H9 (cell line): Measurements from ENCODE around the gene HTRA1. TPM values are rescaled to one million over a fixed set of nuclear protein-coding genes. Genes with fewer than 3 reads are reported as not detected.

Experiments used
- DNase-seq: peaks from one replicate; pipeline ENCODE4 v3.0.0-alpha.2; 2017
- H2AFZ ChIP-seq: one replicate; pipeline ENCODE4 v1.6.1; 2013; ENCODE audit warnings: mild to moderate bottlenecking, low read length, control low read depth, moderate library complexity
- H2AK5ac ChIP-seq: 2 replicates; pipeline ENCODE4 v1.6.1; 2013; ENCODE audit warnings: low read length, control low read depth, mixed read lengths; ENCODE audit not compliant: insufficient read length
- H2BK120ac ChIP-seq: one replicate; pipeline ENCODE4 v1.6.1; 2013; ENCODE audit warnings: low read depth, mild to moderate bottlenecking, low read length, control low read depth, inconsistent platforms; ENCODE audit not compliant: poor library complexity, severe bottlenecking
- H2BK12ac ChIP-seq: 2 replicates; pipeline ENCODE4 v1.6.1; 2013; ENCODE audit warnings: low read length, control low read depth, mixed read lengths, low read depth; ENCODE audit not compliant: insufficient read length
- H2BK15ac ChIP-seq: 2 replicates; pipeline ENCODE4 v1.6.1; 2013; ENCODE audit warnings: low read depth, low read length, control low read depth
- H2BK20ac ChIP-seq: one replicate; pipeline ENCODE4 v1.6.1; 2013; ENCODE audit warnings: low read depth, mild to moderate bottlenecking, low read length, control low read depth, inconsistent platforms; ENCODE audit not compliant: poor library complexity, severe bottlenecking
- H2BK5ac ChIP-seq: 2 replicates; pipeline ENCODE4 v1.6.1; 2013; ENCODE audit warnings: low read length, control low read depth, mixed read lengths; ENCODE audit not compliant: insufficient read length
- H3K14ac ChIP-seq: 2 replicates; pipeline ENCODE4 v1.6.1; 2013; ENCODE audit warnings: low read length, control low read depth; ENCODE audit not compliant: insufficient read depth
- H3K18ac ChIP-seq: 2 replicates; pipeline ENCODE4 v1.6.1; 2013; ENCODE audit warnings: low read depth, mild to moderate bottlenecking, mixed read lengths, low read length, control low read depth; ENCODE audit not compliant: insufficient read length
- H3K23ac ChIP-seq: 2 replicates; pipeline ENCODE4 v1.6.1; 2013; ENCODE audit warnings: low read length, control low read depth, mixed read lengths, low read depth; ENCODE audit not compliant: insufficient read length
- H3K23me2 ChIP-seq: 2 replicates; pipeline ENCODE4 v1.6.1; 2013; ENCODE audit warnings: low read depth, mild to moderate bottlenecking, mixed read lengths, low read length, control low read depth; ENCODE audit not compliant: insufficient read length, poor library complexity, severe bottlenecking
- H3K27ac ChIP-seq: 2 replicates; pipeline ENCODE4 v1.5.1; 2013; ENCODE audit warnings: low read length, control low read depth, mixed read lengths, low read depth; ENCODE audit not compliant: insufficient read length
- H3K27me3 ChIP-seq: 2 replicates; pipeline ENCODE4 v1.6.1; 2013; ENCODE audit warnings: low read length, control low read depth, inconsistent platforms; ENCODE audit not compliant: insufficient read depth
- H3K4ac ChIP-seq: 2 replicates; pipeline ENCODE4 v1.6.1; 2013; ENCODE audit warnings: low read depth, mild to moderate bottlenecking, control low read depth, inconsistent platforms, low read length, moderate library complexity
- H3K4me1 ChIP-seq: 2 replicates; pipeline ENCODE4 v1.6.1; 2013; ENCODE audit warnings: low read length, control low read depth, inconsistent platforms; ENCODE audit not compliant: insufficient read depth
- H3K4me2 ChIP-seq: 2 replicates; pipeline ENCODE4 v1.6.1; 2013; ENCODE audit warnings: low read length, control low read depth, mixed read lengths; ENCODE audit not compliant: insufficient read length, insufficient read depth
- H3K56ac ChIP-seq: 2 replicates; pipeline ENCODE4 v1.6.1; 2013; ENCODE audit warnings: low read depth, mild to moderate bottlenecking, mixed read lengths, low read length, control low read depth; ENCODE audit not compliant: insufficient read length
- H3K79me1 ChIP-seq: 2 replicates; pipeline ENCODE4 v1.6.1; 2013; ENCODE audit warnings: low read depth, mild to moderate bottlenecking, moderate library complexity, low read length, control low read depth, inconsistent platforms; ENCODE audit not compliant: insufficient read depth, poor library complexity, severe bottlenecking
- H3K79me2 ChIP-seq: 2 replicates; pipeline ENCODE4 v1.6.1; 2013; ENCODE audit warnings: low read length, control low read depth, inconsistent platforms; ENCODE audit not compliant: insufficient read depth
- H3K9ac ChIP-seq: 2 replicates; pipeline ENCODE4 v1.6.1; 2013; ENCODE audit warnings: low read length, control low read depth, mixed read lengths; ENCODE audit not compliant: insufficient read length; ENCODE audit errors: extremely low read depth
- H3K9me3 ChIP-seq: one replicate; pipeline ENCODE4 v1.6.1; 2013; ENCODE audit warnings: low read depth, low read length, inconsistent platforms; ENCODE audit not compliant: control insufficient read depth
- H3T11ph ChIP-seq: one replicate; pipeline ENCODE4 v1.6.1; 2013; ENCODE audit warnings: mild to moderate bottlenecking, low read length, control low read depth, inconsistent platforms
- H4K20me1 ChIP-seq: one replicate; pipeline ENCODE4 v1.6.1; 2013; ENCODE audit not compliant: control insufficient read depth, insufficient read length, insufficient read depth
- H4K5ac ChIP-seq: 2 replicates; pipeline ENCODE4 v1.6.1; 2013; ENCODE audit warnings: low read depth, mild to moderate bottlenecking, mixed read lengths, low read length, control low read depth; ENCODE audit not compliant: insufficient read length
- H4K8ac ChIP-seq: replicated peaks from 2 replicates; pipeline ENCODE4 v1.6.1; 2013; ENCODE audit warnings: low read length, control low read depth, mixed read lengths, low read depth; ENCODE audit not compliant: insufficient read length
- H4K91ac ChIP-seq: 2 replicates; pipeline ENCODE4 v1.6.1; 2013; ENCODE audit warnings: low read depth, mild to moderate bottlenecking, moderate library complexity, mixed read lengths, low read length, control low read depth; ENCODE audit not compliant: insufficient read length
- H3K27ac Mint-ChIP-seq, 3 experiments: 2 replicates in 2 of 3; 3 replicates in 1 of 3; pipeline ENCODE4 v1.8.0; 2020 to 2021; ENCODE audit warnings: mixed read lengths in 3 of 3, mild to moderate bottlenecking in 1 of 3, moderate library complexity in 1 of 3
- H3K27me3 Mint-ChIP-seq: 2 replicates; pipeline ENCODE4 v1.8.0; 2021; ENCODE audit warnings: low read depth, mild to moderate bottlenecking, moderate library complexity, mixed read lengths
- H3K36me3 Mint-ChIP-seq, 3 experiments: 2 replicates in 2 of 3; 3 replicates in 1 of 3; pipeline ENCODE4 v1.8.0; 2020 to 2021; ENCODE audit warnings: low read depth in 3 of 3, mixed read lengths in 3 of 3; ENCODE audit not compliant: insufficient read depth in 1 of 3
- H3K4me1 Mint-ChIP-seq, 2 experiments: 2 replicates each; pipeline ENCODE4 v1.8.0; 2020; ENCODE audit warnings: mixed read lengths in 2 of 2
- H3K4me3 Mint-ChIP-seq, 2 experiments: 2 replicates in 1 of 2; 3 replicates in 1 of 2; pipeline ENCODE4 v1.8.0; 2020 to 2021; ENCODE audit warnings: mild to moderate bottlenecking in 2 of 2, mixed read lengths in 2 of 2, moderate library complexity in 1 of 2
- H3K9me3 Mint-ChIP-seq, 2 experiments: 2 replicates in 1 of 2; 3 replicates in 1 of 2; pipeline ENCODE4 v1.8.0; 2020; ENCODE audit warnings: mild to moderate bottlenecking in 2 of 2, mixed read lengths in 2 of 2, moderate library complexity in 1 of 2
- WGBS: extraction: QIAGEN DNeasy Blood & Tissue Kit; methylation state at CpG from one replicate; pipeline ENCODE4 v1.1.7; 2013; ENCODE audit warnings: missing lambda C conversion rate, low lambda C conversion rate, mixed read lengths; ENCODE audit not compliant: insufficient read length; ENCODE audit errors: extremely low coverage; 5-methylcytosine and 5-hydroxymethylcytosine counted together
- total RNA-seq: library from RNA; stranded (reverse); gene quantifications from 2 replicates; pipeline ENCODE4 v1.2.1, GENCODE V29; 2021
- TF ChIP-seq, protein P1 (sequence below): fragments of 200-600 bp; sonication (generic); conservative IDR thresholded peaks from 3 replicates; pipeline ENCODE4 v1.8.0; 2021; ENCODE audit warnings: antibody characterized with exemption, mild to moderate bottlenecking

HTRA1 gene
- total RNA-seq, 1 experiment from 2014 or later = 11.1 TPM

DNA sequence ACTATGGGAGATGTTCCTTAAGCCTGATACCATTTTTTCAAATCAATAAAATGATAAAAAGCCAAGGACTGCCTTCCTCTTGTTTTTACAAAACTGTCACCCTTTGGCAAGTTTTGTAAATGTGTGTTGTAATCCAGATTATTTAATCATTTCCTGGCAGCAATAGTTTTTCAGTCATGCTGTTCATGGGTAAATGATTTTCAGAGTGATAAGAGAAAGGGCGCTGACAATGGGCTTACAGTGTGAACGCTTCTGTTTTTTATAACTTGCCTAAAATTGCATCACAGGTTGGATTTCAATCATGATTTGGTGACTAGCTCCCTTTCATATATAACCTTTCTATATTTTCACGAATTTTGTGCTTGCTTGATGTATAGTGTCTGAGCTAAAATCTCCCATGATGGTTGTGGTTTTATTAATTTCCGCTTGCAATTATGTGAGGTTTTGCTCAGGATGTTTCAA, 80.2 kb downstream of the HTRA1 start:
- Histone ChIP-seq H3K4me2 (no peak overlapping the region), H2AFZ (no peak overlapping the region), H2AK5ac (no peak overlapping the region), H2BK15ac (no peak overlapping the region), H2BK20ac (no peak overlapping the region), H3K14ac (no peak overlapping the region), H4K20me1 (no peaks in the 10 kb centered on the region), H4K8ac (no peak overlapping the region), H3T11ph (no peak overlapping the region), H3K4me1 (no peaks in the 10 kb centered on the region), H4K91ac (no peak overlapping the region), H3K23me2 (no peaks in the 10 kb centered on the region), H3K4ac (no peak overlapping the region), H3K23ac (no peak overlapping the region), H2BK5ac (no peak overlapping the region), H3K9ac (no peak overlapping the region), H3K27ac (no peak overlapping the region), H3K27me3 (no peaks in the 10 kb centered on the region), H2BK12ac (no peak overlapping the region), H3K56ac (no peak overlapping the region), H3K9me3 (no peaks in the 10 kb centered on the region), H3K18ac (no peak overlapping the region), H2BK120ac (no peak overlapping the region), H4K5ac (no peak overlapping the region), H3K79me1 (no peaks in the 10 kb centered on the region), H3K79me2 (no peaks in the 10 kb centered on the region)
- H3K27me3 Mint-ChIP-seq = no peaks in the 10 kb centered on the region; the same call in 1 of the 2 replicates
- no peaks in the 10 kb centered on the region; a peak in 1 of 7 replicates for H3K36me3 Mint-ChIP-seq
- H3K9me3 Mint-ChIP-seq = peaks cover 2 to 3% of the 10 kb centered on the region in 2 experiments; a peak in 2 of 5 replicates
- no peak for DNase-seq
- TF ChIP-seq, protein P1, sequence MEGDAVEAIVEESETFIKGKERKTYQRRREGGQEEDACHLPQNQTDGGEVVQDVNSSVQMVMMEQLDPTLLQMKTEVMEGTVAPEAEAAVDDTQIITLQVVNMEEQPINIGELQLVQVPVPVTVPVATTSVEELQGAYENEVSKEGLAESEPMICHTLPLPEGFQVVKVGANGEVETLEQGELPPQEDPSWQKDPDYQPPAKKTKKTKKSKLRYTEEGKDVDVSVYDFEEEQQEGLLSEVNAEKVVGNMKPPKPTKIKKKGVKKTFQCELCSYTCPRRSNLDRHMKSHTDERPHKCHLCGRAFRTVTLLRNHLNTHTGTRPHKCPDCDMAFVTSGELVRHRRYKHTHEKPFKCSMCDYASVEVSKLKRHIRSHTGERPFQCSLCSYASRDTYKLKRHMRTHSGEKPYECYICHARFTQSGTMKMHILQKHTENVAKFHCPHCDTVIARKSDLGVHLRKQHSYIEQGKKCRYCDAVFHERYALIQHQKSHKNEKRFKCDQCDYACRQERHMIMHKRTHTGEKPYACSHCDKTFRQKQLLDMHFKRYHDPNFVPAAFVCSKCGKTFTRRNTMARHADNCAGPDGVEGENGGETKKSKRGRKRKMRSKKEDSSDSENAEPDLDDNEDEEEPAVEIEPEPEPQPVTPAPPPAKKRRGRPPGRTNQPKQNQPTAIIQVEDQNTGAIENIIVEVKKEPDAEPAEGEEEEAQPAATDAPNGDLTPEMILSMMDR = no peak
- no CpG with 5 or more reads among the region's 4 CpGs for WGBS
- no peak overlapping the region for H3K27ac Mint-ChIP-seq
- H3K4me3 Mint-ChIP-seq = no peak overlapping the region
- no peaks in the 10 kb centered on the region for H3K4me1 Mint-ChIP-seq
